Prostate gland (tissue), 2 donors: ENCODE data around the gene PTPRD. TPM values are rescaled to one million over a fixed set of nuclear protein-coding genes. Genes with fewer than 3 reads are reported as not detected.

Experiments
- DNase-seq: peaks from one replicate; pipeline ENCODE4 v3.0.0-alpha.2; 2019; ENCODE audit warnings: low spot score
- H3K27ac ChIP-seq, 2 donors: fragments of 200-600 bp; sonication (generic); 2 replicates each; pipeline ENCODE4 v1.5.1; 2017 to 2019
- H3K27me3 ChIP-seq: fragments of 200-600 bp; sonication (generic); replicated peaks from 2 replicates; pipeline ENCODE4 v1.5.1; 2019; ENCODE audit not compliant: insufficient read depth
- H3K36me3 ChIP-seq, 2 donors: fragments of 200-600 bp; sonication (generic); 1 replicate in 1 of 2; 2 replicates in 1 of 2; pipeline versions ENCODE4 v1.5.1 to v1.8.1; 2017 to 2019
- H3K4me1 ChIP-seq: fragments of 200-600 bp; sonication (generic); replicated peaks from 2 replicates; pipeline ENCODE4 v1.5.1; 2019
- H3K4me3 ChIP-seq, 2 donors: fragments of 200-600 bp; sonication (generic); 2 replicates each; pipeline ENCODE4 v1.5.1; 2017 to 2019
- H3K9me3 ChIP-seq: fragments of 200-600 bp; sonication (generic); 2 replicates; pipeline ENCODE4 v1.5.1; 2017
- POLR2A ChIP-seq: fragments of 450-650 bp; IDR thresholded peaks from one replicate; pipeline ENCODE4 v1.6.1; 2016; ENCODE audit warnings: antibody characterized with exemption, mild to moderate bottlenecking
- POLR2AphosphoS5 ChIP-seq: sonication (generic); formaldehyde crosslinking; IDR thresholded peaks from one replicate; pipeline ENCODE4 v1.6.1; 2017; ENCODE audit warnings: antibody characterized with exemption
- WGBS: methylation state at CpG from one replicate; pipeline ENCODE4 v1.1.5; 2018; 5-methylcytosine and 5-hydroxymethylcytosine counted together
- intact Hi-C: fragments of 100-400 bp; cut with DNase I; formaldehyde crosslinking; loops from one replicate; pipeline ENCODE4 v1.14.2; 2022
- total RNA-seq, 2 donors: library from RNA; depleted of rRNA; stranded (reverse); fragments of >200 nt; gene quantifications; one replicate each; pipeline ENCODE4 v1.1.0, GENCODE V29; 2016
- TF ChIP-seq, protein P1 (sequence below), 4 experiments: fragments of 200-600 bp in 2 of 4; fragments of 450-650 bp in 2 of 4; sonication (generic) in 2 of 4; IDR thresholded peaks; 1 replicate in 3 of 4; 2 replicates in 1 of 4; pipeline ENCODE4 v1.5.1; 2016 to 2019; ENCODE audit warnings: antibody characterized with exemption in 4 of 4, mild to moderate bottlenecking in 2 of 4, moderate library complexity in 2 of 4

Gene PTPRD
- total RNA-seq, 2 donors from 2014 or later = 5.8 to 23.1 TPM

GRCh38 chr9:8876303-8876702 is 1736.5 kb downstream of the PTPRD start:
- intact Hi-C loops = no loop called here
- Histone ChIP-seq H3K9me3 (no peaks in the 10 kb centered on the region), H3K4me1 (no peaks in the 10 kb centered on the region), H3K36me3 (no peaks in the 10 kb centered on the region), H3K27ac (no peak overlapping the region), H3K27me3 (no peaks in the 10 kb centered on the region), H3K4me3 (no peak overlapping the region)
- whole genome bisulfite sequencing = 43% methylated on average over 2 of the region's 2 CpGs
- TF ChIP-seq, protein P1, sequence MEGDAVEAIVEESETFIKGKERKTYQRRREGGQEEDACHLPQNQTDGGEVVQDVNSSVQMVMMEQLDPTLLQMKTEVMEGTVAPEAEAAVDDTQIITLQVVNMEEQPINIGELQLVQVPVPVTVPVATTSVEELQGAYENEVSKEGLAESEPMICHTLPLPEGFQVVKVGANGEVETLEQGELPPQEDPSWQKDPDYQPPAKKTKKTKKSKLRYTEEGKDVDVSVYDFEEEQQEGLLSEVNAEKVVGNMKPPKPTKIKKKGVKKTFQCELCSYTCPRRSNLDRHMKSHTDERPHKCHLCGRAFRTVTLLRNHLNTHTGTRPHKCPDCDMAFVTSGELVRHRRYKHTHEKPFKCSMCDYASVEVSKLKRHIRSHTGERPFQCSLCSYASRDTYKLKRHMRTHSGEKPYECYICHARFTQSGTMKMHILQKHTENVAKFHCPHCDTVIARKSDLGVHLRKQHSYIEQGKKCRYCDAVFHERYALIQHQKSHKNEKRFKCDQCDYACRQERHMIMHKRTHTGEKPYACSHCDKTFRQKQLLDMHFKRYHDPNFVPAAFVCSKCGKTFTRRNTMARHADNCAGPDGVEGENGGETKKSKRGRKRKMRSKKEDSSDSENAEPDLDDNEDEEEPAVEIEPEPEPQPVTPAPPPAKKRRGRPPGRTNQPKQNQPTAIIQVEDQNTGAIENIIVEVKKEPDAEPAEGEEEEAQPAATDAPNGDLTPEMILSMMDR (IDR thresholded peaks at IDR 0.05) = no peak
- TF ChIP-seq POLR2AphosphoS5 = no peak
- TF ChIP-seq POLR2A = no peak
- DNase-seq = no peak

- Histone ChIP-seq H3K4me1 (no peaks in the 10 kb centered on the region), H3K27me3 (no peaks in the 10 kb centered on the region), H3K9me3 (no peaks in the 10 kb centered on the region), H3K4me3 (no peak overlapping the region), H3K36me3 (no peaks in the 10 kb centered on the region), H3K27ac (no peak overlapping the region)
- DNase-seq = no peak
- WGBS = 97% methylated on average over 1 of the region's 1 CpG
- TF ChIP-seq POLR2A (no peak), POLR2AphosphoS5 (no peak)
- TF ChIP-seq, protein P1 (IDR thresholded peaks at IDR 0.05) = no peak
- intact Hi-C loops = no loop called here
Observed at GRCh38 chr9:8874482-8874881, 1738.3 kb downstream of the PTPRD start.

DNA sequence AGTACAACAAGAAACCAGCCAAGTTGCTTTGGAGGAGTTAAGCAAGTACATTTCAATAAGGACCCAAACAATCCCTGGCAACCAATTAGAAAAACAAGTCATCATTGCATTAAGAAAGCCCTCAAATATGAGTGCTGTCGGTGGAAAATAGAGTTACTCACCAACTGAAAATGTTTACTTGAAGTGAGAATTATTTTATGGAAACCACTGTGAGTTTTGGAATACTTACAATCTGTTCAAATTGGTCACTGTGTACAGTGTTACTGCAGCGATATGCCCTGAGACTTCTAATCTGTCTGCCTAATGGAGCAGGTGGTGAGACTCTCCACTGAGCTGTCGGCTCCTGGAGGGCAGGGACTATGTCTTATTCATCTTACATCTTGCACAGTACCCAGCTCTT is 1740.0 kb downstream of the PTPRD start:
- H3K4me3 ChIP-seq = no peak overlapping the region
- no peak for DNase-seq
- H3K9me3 ChIP-seq = no peaks in the 10 kb centered on the region
- no peaks in the 10 kb centered on the region for H3K36me3 ChIP-seq
- H3K4me1 ChIP-seq = no peaks in the 10 kb centered on the region
- TF ChIP-seq, protein P1 (IDR thresholded peaks at IDR 0.05) = no peak
- TF ChIP-seq POLR2A (no peak), POLR2AphosphoS5 (no peak)
- intact Hi-C loops = no loop called here
- WGBS = 31% methylated on average over 3 of the region's 3 CpGs
- H3K27ac ChIP-seq = no peak overlapping the region
- H3K27me3 ChIP-seq = no peaks in the 10 kb centered on the region

DNA sequence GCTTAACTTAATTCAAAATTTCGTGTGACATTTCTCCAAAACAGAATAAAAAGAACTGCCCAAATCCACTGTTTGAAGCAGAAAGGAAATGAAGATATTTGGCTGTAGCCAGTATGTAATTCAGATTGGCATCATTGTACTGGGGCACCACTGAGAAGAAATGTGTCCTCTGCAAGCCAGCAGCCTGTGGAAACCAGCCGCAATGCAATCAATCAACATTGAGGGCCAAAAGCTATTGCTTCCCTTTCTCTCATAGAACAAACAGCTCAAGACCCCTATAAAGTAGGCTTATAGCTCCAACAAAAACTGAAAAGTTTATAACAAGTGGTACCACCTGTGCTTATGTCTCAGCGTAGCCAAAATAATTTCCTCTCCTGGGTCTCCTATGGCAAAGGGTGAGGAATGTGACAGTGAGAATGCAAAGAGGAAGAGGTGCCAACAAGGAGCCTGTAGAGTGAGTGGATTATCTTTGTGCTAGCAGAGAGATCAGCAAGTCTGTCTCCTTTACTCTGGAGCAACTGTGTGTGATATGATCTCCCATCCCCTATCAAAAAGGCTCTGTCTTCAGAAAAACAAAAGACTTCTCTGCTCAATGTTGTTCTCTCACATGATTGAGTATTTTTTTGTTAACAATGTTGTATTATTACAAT is 1740.9 kb downstream of the PTPRD start:
- TF ChIP-seq, protein P1 (IDR thresholded peaks at IDR 0.05) = no peak
- TF ChIP-seq POLR2AphosphoS5 (no peak), POLR2A (no peak)
- no peaks in the 10 kb centered on the region for H3K36me3 ChIP-seq
- H3K27me3 ChIP-seq = no peaks in the 10 kb centered on the region
- no peaks in the 10 kb centered on the region for H3K9me3 ChIP-seq
- DNase-seq = no peak
- 67% methylated on average over 3 of the region's 3 CpGs for WGBS
- intact Hi-C loops = no loop called here
- H3K4me1 ChIP-seq = no peaks in the 10 kb centered on the region
- no peak overlapping the region for H3K4me3 ChIP-seq
- H3K27ac ChIP-seq = no peak overlapping the region

- no peak for DNase-seq
- H3K36me3 ChIP-seq = no peaks in the 10 kb centered on the region
- WGBS = 83% methylated on average over 1 of the region's 1 CpG
- no peaks in the 10 kb centered on the region for H3K4me1 ChIP-seq
- H3K4me3 ChIP-seq = no peak overlapping the region
- H3K27me3 ChIP-seq = no peaks in the 10 kb centered on the region
- no peak overlapping the region for H3K27ac ChIP-seq
- no peaks in the 10 kb centered on the region for H3K9me3 ChIP-seq
- TF ChIP-seq, protein P1 (IDR thresholded peaks at IDR 0.05) = no peak
- TF ChIP-seq POLR2A (no peak), POLR2AphosphoS5 (no peak)
- intact Hi-C loops = no loop called here
Observed at GRCh38 chr9:8871396-8871795, 1741.4 kb downstream of the PTPRD start.
